Stimulated activated effector memory CD8-positive, alpha-beta T cell treated with anti-CD3 and anti-CD28 coated beads, Interleukin-12 subunit alpha, Interleukin-12 subunit beta, amount 100 ng/mL, for 72 hours (primary cell): ENCODE data around the gene DLX3.
A peak's percentile ranks its signal among the peaks of the same experiment; 100 is the strongest.

ENCODE experiments used
- ATAC-seq: fragments of 150-1000 bp; cut with Tn5 transposase; 2 replicates; pipeline ENCODE4 v1.10.0; 2021
- DNase-seq, 2 donors: peaks; one replicate each; pipeline ENCODE4 v3.0.0; 2021 to 2022; ENCODE audit warnings: low spot score in 2 of 2
- H3K27ac Mint-ChIP-seq: one replicate; pipeline ENCODE4 v1.8.0; 2022; ENCODE audit warnings: mild to moderate bottlenecking, mixed read lengths
- H3K36me3 Mint-ChIP-seq: one replicate; pipeline ENCODE4 v1.8.0; 2022; ENCODE audit warnings: mild to moderate bottlenecking, mixed read lengths
- H3K4me1 Mint-ChIP-seq: one replicate; pipeline ENCODE4 v1.8.0; 2022; ENCODE audit warnings: mixed read lengths
- H3K4me3 Mint-ChIP-seq: one replicate; pipeline ENCODE4 v1.8.0; 2022; ENCODE audit warnings: mild to moderate bottlenecking, mixed read lengths
- H3K9me3 Mint-ChIP-seq: one replicate; pipeline ENCODE4 v1.8.0; 2022; ENCODE audit warnings: mixed read lengths

Gene DLX3

DNA sequence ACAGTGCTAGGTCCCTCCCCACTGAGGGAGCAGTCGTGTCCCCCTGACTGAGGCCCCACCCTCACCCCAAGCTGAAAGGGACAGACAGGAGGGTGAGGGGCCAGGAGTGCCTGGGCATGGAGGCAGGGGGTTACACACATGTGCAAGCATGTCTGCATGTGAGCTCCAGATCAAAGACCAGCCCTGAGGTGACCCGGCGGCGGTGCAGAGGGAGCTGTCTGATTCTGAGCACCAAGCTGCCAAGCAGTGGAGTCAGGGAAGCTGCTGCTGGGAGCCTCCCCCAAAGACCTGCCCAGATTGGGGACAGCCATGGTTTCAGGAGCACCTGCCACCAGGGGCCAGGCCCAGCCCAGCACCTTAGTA lies 5.5 kb downstream of the DLX3 start:
- Mint-ChIP-seq H3K9me3 (no peaks in the 10 kb centered on the region), H3K36me3 (peaks cover 3% of the 10 kb centered on the region), H3K27ac (no peak overlapping the region), H3K4me1 (peaks cover 8% of the 10 kb centered on the region), H3K4me3 (no peak overlapping the region)
- DNase-seq (no peak), ATAC-seq (no peak)

DNA sequence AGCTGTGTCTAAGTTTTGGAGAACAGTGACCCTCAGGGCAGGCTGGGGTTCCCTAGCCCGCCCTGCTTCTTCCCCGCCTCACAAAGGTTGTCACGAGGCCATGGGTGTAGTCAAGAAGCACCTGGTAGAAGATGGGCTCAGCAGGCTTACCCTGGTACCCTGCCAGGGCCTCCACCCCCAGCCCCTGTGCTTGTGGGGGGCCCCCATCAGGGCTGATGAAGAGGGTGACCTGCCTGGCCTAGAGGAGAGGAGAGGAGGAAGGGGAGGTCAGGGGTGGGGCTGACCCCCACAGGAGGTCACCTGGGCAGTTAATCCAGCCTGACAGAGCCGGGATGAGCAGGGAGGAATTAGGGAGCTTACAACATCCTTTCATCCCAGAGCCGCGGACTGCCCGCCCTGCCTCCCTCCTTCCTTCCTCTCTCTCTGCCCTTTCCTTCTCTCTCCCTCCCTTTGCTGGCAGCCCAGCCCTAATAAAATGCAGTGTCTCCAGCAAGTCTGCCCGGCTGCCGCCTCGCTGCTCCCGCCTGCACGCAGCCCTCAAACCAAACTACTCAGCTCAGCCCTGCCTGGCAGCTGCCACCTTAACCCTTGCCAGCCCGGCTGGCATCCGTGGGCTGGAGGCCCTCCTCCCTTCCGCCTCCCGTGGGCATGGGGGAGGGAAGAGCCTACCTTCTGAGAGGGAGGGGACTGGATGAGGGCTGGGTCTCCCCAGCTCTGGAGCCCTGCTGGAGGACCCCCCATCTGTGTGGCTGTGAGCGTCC lies 7.2 kb downstream of the DLX3 start:
- H3K27ac Mint-ChIP-seq, result no peak overlapping the region
- H3K4me3 Mint-ChIP-seq, result no peak overlapping the region
- H3K9me3 Mint-ChIP-seq, result no peaks in the 10 kb centered on the region
- DNase-seq, result no peak
- no peaks in the 10 kb centered on the region for H3K4me1 Mint-ChIP-seq
- no peak for ATAC-seq
- H3K36me3 Mint-ChIP-seq, result peaks cover 5% of the 10 kb centered on the region

- Mint-ChIP-seq H3K4me1 (no peaks in the 10 kb centered on the region), H3K36me3 (peaks cover 5% of the 10 kb centered on the region)
Measured at GRCh38 chr17:49987290-49987585, 7.8 kb downstream of the DLX3 start.

DNA sequence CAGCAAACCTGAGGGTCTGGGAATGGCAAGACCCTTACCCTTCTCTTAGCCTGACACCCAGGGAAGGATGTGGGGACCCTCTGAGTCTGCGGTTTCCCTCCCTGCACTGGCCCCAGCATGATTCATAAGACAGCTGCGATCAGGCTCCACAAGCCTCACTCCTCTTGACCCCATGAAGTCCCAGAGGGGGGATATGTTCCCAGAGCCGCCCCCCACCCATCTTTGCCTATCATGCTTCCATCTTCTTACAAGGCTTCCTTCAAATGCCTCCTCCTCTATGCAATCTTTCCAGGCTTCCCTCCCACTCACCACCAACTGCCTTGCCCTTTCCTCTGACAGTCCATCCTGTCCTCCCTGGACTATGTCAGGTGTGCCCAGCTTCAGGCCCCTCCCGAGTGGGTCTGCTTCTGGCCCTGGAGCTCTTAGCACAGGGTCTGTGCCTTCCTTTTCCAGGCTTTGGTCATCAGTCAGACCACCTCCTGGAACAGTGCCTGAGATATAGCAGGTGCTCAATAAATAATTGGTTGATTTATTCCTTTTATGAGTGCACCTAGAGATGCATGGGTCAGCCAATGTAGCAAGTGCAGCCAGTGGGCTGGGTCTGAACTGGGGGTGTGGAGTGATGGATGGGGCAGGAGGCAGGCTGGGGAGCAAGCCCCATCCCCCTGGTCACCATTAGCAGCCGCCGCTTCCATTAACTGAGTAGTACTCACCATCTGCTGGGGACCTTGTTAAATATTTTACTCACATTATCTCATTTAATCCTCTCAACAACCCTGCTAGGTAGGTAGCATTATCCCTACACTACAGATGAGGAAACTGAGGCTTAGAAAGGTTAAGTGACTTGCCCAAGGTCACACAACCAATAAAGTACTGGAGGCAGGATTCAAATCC lies 8.4 kb downstream of the DLX3 start:
- H3K9me3 Mint-ChIP-seq, result no peaks in the 10 kb centered on the region
- no peak for ATAC-seq
- H3K4me1 Mint-ChIP-seq, result no peaks in the 10 kb centered on the region
- DNase-seq, result no peak
- peak overlapping the region; percentile 30 for H3K27ac Mint-ChIP-seq
- H3K4me3 Mint-ChIP-seq, result no peak overlapping the region
- peaks cover 5% of the 10 kb centered on the region for H3K36me3 Mint-ChIP-seq

More at GRCh38 chr17:49987290-49987585, 7.8 kb downstream of the DLX3 start:
- H3K4me3 Mint-ChIP-seq, result no peak overlapping the region
- H3K9me3 Mint-ChIP-seq, result no peaks in the 10 kb centered on the region
- H3K27ac Mint-ChIP-seq, result no peak overlapping the region
- DNase-seq (no peak), ATAC-seq (no peak)

DNA sequence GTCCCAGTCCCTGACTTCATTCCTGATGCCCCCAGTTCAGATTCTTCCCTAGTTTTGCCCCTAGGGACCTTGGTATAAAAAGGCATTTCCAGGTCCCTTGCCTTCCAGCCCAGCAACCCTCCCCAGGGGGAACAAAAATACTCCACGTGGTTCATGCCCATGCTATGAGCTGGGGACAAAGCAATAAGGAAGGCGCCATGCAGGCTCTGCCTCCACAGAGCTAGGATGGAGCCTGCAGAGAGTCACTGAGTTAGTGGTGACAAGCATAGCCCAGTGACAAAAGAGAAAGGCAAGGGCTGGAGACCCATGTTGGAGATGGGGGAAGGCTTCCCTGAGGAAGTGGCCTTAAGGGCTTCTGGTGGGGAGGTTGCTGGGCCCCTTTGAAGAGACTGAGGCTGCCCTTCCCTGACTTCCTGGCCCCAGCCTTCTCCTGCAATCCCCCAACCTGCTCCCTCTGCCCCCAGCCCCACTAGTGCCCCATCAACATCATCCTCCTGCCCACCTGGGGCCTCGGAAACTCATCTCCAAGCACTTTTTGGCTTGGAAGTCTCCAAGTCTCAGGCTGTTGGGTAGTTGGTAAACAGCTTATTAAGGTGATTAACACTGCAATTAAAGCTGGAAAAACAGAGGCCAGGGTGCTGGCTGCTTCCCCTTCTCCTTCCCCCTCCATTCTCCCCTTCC lies 9.6 kb downstream of the DLX3 start:
- Mint-ChIP-seq H3K27ac (no peak overlapping the region), H3K4me1 (no peaks in the 10 kb centered on the region), H3K36me3 (peaks cover 5% of the 10 kb centered on the region), H3K4me3 (no peak overlapping the region), H3K9me3 (no peaks in the 10 kb centered on the region)
- DNase-seq (no peak), ATAC-seq (no peak)

GRCh38 chr17:49984776-49985175 lies 10.2 kb downstream of the DLX3 start:
- Mint-ChIP-seq H3K4me1 (no peaks in the 10 kb centered on the region), H3K9me3 (no peaks in the 10 kb centered on the region), H3K27ac (no peak overlapping the region), H3K4me3 (no peak overlapping the region), H3K36me3 (peaks cover 5% of the 10 kb centered on the region)
- ATAC-seq (no peak), DNase-seq (no peak)

GRCh38 chr17:49984283-49984682 lies 10.7 kb downstream of the DLX3 start:
- H3K4me3 Mint-ChIP-seq, result no peak overlapping the region
- DNase-seq (no peak), ATAC-seq (peak; percentile 27)
- peaks cover 5% of the 10 kb centered on the region for H3K36me3 Mint-ChIP-seq
- no peaks in the 10 kb centered on the region for H3K4me1 Mint-ChIP-seq
- peak overlapping the region; percentile 79 for H3K27ac Mint-ChIP-seq
- H3K9me3 Mint-ChIP-seq, result no peaks in the 10 kb centered on the region

- no peaks in the 10 kb centered on the region for H3K9me3 Mint-ChIP-seq
- no peak overlapping the region for H3K4me3 Mint-ChIP-seq
- H3K27ac Mint-ChIP-seq, result no peak overlapping the region
- no peak for DNase-seq
- no peaks in the 10 kb centered on the region for H3K4me1 Mint-ChIP-seq
- no peak for ATAC-seq
- H3K36me3 Mint-ChIP-seq, result peaks cover 5% of the 10 kb centered on the region
Measured at GRCh38 chr17:49980703-49981197, 14.3 kb downstream of the DLX3 start.

- peaks cover 5% of the 10 kb centered on the region for H3K36me3 Mint-ChIP-seq
- no peak overlapping the region for H3K27ac Mint-ChIP-seq
- no peaks in the 10 kb centered on the region for H3K9me3 Mint-ChIP-seq
- no peak for DNase-seq
- H3K4me1 Mint-ChIP-seq, result no peaks in the 10 kb centered on the region
- no peak overlapping the region for H3K4me3 Mint-ChIP-seq
- ATAC-seq, result peak; percentile 38
Measured at GRCh38 chr17:49979748-49980479, 15.1 kb downstream of the DLX3 start.

DNA sequence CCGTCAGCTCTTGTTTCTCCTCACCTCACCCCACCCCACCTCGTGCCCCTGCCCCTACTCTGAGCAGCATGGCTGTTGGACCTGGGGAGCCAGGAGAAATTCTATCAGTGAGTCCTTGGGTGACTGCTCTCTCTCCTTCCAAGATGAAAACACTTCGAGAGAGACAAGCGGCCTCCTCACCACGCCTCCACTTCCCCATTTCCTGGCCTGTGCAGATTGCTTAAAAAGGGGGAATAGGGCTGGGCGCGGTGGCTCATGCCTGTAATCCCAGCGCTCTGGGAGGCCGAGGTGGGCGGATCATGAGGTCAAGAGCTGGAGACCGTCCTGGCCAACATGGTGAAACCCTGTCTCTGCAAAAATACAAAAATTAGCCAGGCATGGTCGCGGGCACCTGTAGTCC lies 16.5 kb downstream of the DLX3 start:
- H3K27ac Mint-ChIP-seq, result no peak overlapping the region
- DNase-seq, result no peak
- H3K4me1 Mint-ChIP-seq, result no peaks in the 10 kb centered on the region
- no peaks in the 10 kb centered on the region for H3K36me3 Mint-ChIP-seq
- H3K9me3 Mint-ChIP-seq, result no peaks in the 10 kb centered on the region
- no peak overlapping the region for H3K4me3 Mint-ChIP-seq
- ATAC-seq, result no peak

DNA sequence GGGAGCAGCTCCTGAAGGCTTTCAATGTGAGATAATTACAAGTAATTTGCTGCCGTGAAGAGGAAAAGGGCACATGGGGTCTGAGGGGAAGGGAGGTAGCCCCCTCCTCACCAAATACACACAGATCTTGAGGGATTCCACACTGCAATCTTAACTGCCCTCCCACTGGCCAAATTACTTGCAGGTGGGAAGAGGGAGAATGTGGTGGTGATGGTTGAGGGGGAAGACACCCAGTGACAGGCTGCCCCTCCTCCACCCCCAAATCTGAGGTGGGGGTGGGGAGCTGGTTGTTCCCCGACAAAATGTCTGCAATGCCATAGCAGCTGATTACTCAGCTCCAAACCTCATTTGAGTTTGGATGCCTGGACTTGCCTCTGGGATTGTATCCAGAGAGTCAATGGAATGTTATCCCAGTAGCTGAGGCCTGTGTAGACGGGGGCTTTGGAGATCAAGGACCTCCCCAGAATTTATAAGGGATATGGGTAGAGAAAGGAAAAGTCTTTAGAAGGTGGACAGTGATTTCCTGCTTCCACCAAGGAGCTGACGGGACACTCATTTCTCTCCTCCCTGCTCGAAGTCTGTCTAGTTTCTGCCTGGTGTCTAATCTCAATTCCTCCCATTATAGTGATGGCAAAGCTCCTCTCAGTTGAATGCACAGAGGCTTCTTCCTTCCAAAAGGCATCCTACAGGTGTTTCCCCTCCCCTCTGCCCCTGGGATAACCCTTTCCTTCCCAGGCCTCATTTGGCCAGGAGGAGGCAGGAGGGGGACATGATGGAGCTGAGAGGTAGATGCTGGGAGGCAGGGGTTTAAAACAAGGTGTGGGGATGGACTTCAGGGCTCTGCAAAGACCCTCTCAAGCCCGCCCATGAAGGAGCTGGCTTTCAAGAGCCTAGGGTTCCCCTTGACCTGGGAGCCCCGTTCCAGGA lies 17.3 kb downstream of the DLX3 start:
- Mint-ChIP-seq H3K27ac (no peak overlapping the region), H3K4me1 (peaks cover 5% of the 10 kb centered on the region), H3K36me3 (no peaks in the 10 kb centered on the region), H3K4me3 (no peak overlapping the region), H3K9me3 (no peaks in the 10 kb centered on the region)
- no peak for ATAC-seq
- DNase-seq, result no peak

- no peak for ATAC-seq
- Mint-ChIP-seq H3K27ac (no peak overlapping the region), H3K4me1 (peaks cover 13% of the 10 kb centered on the region)
Measured at GRCh38 chr17:49976828-49977202, 18.2 kb downstream of the DLX3 start.

DNA sequence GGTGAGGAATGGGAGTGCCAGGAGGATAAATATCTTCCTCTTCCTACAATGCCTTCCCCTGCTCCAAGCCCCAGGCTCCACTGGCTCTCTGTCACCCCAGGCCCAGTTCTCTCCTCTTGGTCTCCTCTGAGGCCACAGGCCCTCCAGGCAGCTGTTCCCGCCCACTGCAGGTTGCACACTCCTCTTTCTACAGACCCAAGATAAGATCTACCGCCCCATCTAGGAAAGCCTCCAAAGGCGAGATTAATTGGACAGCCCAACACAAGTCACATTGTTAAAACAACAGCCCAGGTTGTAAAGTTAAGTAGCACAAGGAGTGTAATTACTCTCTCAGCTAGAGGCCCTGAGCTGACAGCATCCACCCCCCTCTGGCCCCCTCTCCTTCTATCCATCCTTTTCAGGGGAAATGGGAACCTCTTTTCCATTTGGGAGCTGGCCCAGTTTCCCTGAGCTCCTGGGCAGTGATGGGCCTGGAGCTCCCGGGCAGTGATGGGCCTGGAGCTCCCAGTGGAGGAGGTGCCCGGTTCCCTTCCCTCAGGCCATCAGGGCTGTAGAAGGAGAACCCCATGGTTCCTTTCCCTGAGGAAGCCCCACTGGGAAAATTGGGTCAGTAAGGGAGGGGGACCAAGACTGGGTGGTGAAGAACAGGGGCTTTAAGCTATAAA lies 18.7 kb downstream of the DLX3 start:
- ATAC-seq (no peak), DNase-seq (no peak)
- Mint-ChIP-seq H3K4me3 (no peak overlapping the region), H3K27ac (no peak overlapping the region), H3K9me3 (no peaks in the 10 kb centered on the region), H3K36me3 (no peaks in the 10 kb centered on the region), H3K4me1 (peaks cover 18% of the 10 kb centered on the region)

More at GRCh38 chr17:49976828-49977202, 18.2 kb downstream of the DLX3 start:
- Mint-ChIP-seq H3K4me3 (no peak overlapping the region), H3K36me3 (no peaks in the 10 kb centered on the region), H3K9me3 (no peaks in the 10 kb centered on the region)
- DNase-seq, result no peak

GRCh38 chr17:49975531-49975930 lies 19.5 kb downstream of the DLX3 start:
- no peak overlapping the region for H3K27ac Mint-ChIP-seq
- H3K36me3 Mint-ChIP-seq, result no peaks in the 10 kb centered on the region
- H3K9me3 Mint-ChIP-seq, result no peaks in the 10 kb centered on the region
- ATAC-seq (no peak), DNase-seq (no peak)
- peaks cover 25% of the 10 kb centered on the region for H3K4me1 Mint-ChIP-seq
- H3K4me3 Mint-ChIP-seq, result no peak overlapping the region
